ENCODE data around the gene ATP5MG.
"Not testable (repeated sequence)": the region's sequence is repeated elsewhere in the genome, so short reads cannot be mapped to it uniquely, and the experiment has no call there.

- not testable (repeated sequence) for TF ChIP-seq CTCF (IDR thresholded peaks at IDR 0.05; ENCODE audit: low read length); EZH2 (optimal IDR thresholded peaks at IDR 0.05; ENCODE audit: low read depth, low read length); EZH2phosphoT487 (IDR thresholded peaks at IDR 0.05; ENCODE audit: low read length)
Measured at GRCh38 chr11:118416900-118417299, 15.5 kb downstream of the ATP5MG start.

Data from MM.1S (cell line).